CD4-positive, alpha-beta T cell treated with Interferon gamma for 1 hour (primary cell): Measurements from ENCODE around the gene ELMO1.
"Not testable (repeated sequence)": the region's sequence is repeated elsewhere in the genome, so short reads cannot be mapped to it uniquely, and the experiment has no call there.

Source experiments
- DNase-seq: peaks from one replicate; pipeline ENCODE4 v3.0.0-alpha.2; 2020

ELMO1 gene

DNA sequence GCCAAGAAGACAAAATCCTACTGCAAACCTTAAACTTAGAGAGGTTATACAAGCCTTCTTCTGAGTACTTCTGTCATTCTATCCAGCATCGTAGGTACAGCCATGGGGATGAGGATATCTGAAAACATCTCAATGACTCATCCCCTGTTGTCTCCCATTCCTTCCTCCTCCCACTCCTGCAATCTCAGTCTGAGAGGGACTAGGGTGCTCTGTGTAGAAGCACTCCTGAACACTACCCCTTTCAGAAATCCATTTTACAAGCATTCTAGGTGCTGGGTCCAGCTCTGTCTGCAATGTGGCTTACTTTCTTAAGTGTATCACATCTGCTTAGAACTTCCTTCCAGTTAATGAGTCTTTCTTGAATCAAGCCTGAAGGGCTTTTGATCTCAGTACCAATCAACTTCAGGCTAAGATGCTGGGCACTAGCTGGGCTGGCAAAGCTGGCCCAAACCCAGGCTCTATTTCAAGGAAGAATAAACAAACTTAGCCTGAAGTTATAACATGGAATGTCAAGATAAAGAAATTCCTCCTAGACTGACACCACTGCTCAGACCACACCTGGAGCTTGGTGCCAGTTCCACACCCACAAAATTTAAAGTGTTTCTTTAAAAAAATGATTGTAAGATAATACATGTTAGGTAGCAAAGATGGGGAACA lies 454.1 kb downstream of the ELMO1 start:
- no peak for DNase-seq

DNA sequence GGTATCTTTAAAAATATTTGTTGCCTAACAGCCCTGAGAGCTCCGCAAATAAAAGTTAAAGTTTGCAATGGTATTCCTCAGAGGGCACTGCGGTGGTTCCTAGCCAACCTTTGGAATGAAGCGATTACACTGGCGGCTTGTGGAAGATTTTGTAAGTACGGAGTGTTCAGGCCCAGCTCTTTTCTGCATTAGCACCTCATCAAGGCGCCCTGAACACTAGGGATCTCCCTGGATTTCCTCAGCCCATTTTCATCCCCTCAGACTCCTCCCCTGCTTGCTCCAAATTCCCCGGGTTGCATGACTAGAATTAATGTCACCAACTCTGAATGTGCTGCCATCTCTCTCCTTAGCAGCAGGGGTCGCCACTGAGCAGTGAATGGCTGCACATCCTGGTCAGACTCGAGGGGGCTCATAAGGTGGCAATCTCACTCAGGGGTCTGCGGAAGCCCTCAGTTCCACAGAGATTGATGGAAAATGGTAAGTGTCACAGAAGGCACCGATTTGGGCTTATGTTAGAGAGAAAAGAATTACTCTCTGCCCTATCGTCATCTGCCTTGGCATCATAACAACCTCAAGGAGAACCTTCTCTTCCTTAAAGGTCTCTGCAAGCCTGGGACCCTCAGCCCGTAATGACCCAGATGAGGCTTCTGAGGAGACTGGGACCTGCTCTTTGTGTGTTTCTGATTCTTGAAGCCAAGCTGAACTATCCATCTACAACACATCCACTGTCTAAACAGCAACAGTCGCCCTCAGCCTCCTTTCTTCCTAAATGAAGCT lies 461.5 kb downstream of the ELMO1 start:
- DNase-seq, result peak; percentile 53

DNA sequence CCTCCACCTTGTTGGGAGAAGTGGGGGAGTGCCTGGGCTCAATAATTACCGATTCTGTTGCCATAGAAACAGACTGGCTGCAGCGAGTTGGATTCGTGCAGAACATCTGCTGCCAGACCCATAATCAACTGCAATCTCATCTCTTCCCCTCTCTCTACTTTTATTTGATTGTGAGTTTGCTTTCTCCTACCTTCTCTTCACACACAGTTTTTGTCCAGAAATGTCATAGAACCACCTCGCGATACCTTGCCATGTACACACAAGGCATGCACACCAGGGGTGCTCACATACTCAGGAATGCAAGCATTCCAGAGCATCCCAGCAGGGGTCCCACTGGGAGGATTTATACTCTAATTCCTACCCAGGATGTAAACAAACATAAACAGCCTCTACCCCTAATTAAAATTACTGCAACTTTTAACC lies 462.1 kb downstream of the ELMO1 start:
- DNase-seq, result no peak

DNA sequence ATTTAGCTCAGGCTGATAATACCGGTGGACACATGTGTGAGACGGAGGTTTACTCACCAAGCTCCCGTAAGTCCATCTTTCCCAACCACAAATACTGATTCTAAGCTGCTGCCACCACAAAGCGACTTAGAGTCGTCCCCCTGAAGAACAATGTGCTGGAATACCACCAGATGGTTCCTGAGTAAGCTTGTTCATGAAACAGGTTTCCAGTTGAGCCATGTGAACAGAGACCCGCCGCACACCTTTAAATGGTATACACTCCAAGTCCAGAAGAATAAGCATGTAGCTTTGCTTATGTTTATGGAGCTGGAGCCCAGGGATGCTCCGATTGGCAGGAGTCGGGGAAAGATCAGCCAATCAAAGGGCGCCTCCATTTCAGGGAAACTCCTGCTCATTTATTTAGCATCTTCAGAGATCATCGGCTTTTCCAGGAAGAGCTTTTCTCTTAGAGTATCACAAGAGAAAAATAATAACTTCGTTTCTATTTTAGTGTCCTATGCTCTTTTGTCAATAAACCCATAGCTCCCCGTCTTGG lies 462.7 kb downstream of the ELMO1 start:
- DNase-seq, result no peak

DNA sequence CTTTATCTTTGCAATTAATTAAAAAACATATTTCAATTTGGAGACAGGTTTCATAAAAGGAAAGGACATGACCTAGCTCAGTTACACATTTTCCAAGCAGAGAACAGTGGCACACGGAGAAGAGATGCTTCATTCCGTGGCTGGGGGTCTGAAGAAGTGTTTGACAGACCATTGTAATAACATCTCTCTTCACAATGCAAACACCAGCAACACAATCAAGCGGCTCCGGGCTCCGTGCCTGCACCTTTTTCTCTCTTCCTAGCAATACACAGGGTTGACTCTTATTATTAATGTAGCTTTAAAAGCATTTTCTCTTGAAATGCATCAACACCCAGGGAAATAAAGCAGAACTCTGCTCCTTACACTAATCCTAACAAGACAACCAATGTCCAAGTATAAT lies 463.3 kb downstream of the ELMO1 start:
- DNase-seq, result no peak

DNA sequence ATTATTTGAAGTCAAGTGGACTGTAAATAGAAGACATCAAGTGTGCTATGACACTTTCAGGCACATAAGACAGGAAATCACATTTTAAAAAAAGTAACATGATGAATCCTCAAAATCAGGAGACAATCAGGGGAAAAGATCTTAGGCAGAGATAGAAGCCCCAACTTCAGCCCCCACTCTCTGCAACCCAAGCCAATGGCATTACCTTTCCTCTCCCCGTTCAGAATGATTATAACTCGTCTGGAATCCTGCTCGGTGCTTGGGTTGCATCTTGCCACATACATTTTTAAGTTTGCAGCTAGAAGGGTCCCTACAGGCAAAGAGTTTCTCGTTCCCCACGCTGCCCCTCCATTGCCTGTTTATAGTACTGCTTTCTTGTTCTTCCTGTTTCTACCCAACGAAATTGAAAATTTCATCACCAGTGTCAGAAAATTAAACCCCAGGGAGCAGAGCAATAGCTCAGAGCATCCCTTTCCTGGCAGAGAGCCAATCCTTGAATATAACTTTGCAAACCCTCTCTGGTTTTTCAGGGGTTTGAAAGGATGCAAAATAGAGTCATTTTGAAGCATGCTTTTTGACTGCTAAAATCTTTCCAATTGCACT lies 463.9 kb downstream of the ELMO1 start:
- DNase-seq, result no peak

DNA sequence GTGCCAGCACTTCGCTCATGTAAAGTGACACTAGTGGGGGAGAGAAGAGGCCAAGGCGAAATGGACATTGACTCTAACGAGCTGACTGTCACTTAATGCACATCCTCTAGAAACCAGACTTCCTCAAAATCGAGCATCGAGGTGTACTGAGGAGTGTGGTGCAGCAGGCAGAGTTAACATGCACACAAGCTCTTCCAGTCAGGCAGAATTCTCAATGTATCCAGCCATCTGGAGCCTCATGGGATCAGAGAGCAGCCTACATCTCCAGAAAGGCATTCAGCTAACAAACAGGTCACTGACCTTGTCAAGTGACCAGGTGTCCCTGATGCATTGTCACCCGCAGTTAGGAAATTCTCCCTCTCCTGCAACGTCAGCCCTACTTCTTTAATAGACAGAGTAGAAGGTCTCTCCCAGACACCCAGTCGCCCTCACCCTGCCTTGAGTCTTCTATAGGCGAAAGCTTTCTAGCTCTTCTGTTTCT lies 464.6 kb downstream of the ELMO1 start:
- DNase-seq, result no peak

DNA sequence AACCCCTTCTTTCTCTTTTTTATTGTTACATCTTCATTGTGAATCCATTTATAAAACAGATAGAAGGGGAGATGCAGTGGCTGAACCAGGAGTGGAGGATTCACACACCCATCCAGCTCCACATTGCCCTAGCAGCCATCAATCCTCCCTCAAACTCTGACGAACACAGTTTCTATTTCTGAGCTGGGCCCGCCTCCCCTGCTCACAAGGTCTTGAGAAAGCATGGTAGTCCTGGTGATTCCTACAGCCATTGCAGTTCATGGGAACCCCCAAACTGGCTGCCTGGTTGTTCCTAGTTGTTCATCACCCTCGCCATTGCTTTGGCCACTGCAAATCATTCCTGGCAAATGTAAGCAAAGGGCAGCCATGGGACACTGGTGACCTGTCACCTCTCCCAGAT lies 465.9 kb downstream of the ELMO1 start:
- no peak for DNase-seq

DNA sequence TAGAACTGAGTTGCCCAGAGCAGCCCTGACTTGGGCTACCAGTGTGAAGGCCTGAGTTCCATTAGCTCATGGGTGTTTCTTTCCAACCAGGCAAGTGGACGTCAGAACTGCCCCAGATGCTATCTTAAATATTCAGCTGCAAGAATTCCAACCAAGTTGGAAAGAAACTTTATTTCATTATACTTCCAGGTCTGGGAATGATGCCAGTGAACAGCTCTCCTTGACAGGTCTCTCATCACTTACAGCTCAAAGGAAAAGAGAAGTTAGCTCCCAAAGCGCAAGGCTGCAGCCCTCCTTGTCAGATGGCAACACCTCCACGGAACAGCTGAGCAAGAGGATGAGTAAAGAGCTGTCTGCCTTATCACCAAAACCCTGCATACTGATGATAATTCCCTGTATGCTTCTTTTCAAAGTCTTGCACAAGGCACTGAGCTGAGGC lies 468.8 kb downstream of the ELMO1 start:
- DNase-seq, result no peak

DNA sequence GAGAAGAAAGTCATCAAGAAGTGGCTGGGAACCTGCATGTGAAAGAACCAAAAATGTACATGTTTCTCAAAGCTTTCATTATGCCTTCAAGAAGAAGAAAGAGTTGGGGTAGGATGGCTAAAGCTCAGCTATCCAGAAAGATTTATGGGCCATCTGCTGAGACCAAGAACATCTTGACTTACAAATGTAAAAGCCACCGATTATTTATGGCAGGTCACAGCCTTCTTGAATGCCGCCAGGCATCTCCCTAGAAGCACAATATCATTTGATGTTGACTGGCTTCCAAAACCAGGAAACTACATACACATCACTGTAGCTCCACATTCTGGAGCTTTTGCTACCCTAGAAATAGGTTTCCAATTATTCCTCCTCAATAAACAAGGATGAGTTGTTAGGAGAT lies 470.2 kb downstream of the ELMO1 start:
- no peak for DNase-seq

DNA sequence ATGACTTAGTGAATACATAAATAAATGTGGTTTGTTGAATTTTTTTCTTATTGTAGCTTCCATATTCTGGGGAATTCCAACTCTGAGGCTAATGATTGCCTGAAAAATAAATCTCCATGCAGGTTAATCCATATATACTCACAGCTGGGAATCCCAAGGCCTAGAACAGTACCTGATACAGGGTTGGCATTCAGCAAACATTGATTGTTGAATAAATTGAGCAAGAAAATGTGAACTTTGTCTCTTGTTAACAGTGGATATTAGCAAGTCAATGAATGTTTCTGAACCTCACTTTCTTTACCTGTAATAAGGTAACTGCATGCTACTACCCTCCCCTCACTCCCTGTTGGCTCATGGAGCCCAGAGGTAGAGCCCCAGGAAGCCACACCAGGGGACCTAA lies 470.8 kb downstream of the ELMO1 start:
- DNase-seq, result no peak

DNA sequence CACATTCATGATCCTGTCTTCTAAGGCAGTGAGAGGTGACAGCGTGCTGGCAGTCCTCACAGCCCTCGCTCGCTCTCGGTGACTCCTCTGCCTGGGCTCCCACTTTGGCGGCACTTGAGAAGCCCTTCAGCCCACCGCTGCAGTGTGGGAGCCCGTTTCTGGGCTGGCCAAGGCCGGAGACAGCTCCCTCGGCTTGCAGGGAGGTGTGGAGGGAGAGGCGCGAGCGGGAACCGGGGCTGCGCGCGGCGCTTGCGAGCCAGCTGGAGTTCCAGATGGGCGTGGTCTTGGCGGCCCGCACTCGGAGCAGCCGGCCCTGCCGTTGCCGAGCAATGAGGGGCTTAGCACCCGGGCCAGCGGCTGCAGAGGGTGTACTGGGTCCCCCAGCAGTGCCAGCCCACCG lies 475.1 kb downstream of the ELMO1 start:
- not testable (repeated sequence) for DNase-seq

DNA sequence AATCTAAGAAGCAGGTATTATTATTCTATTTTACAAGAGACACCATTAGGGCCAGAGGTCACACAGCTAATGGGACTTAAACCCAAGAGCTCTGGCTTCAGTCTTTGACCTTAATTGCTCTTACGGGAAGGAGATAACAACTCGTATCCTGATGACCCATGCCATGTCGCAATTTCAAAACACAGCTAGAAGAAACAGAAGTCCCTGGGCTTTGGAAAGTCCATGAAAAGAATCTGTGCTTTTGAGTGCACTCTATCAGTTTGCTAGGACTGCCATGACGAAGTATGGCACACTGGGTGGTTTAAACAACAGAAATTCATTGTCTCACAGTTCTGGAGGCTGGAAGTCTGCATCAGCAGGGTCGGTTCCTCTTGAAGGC lies 476.5 kb downstream of the ELMO1 start:
- DNase-seq, result no peak

DNA sequence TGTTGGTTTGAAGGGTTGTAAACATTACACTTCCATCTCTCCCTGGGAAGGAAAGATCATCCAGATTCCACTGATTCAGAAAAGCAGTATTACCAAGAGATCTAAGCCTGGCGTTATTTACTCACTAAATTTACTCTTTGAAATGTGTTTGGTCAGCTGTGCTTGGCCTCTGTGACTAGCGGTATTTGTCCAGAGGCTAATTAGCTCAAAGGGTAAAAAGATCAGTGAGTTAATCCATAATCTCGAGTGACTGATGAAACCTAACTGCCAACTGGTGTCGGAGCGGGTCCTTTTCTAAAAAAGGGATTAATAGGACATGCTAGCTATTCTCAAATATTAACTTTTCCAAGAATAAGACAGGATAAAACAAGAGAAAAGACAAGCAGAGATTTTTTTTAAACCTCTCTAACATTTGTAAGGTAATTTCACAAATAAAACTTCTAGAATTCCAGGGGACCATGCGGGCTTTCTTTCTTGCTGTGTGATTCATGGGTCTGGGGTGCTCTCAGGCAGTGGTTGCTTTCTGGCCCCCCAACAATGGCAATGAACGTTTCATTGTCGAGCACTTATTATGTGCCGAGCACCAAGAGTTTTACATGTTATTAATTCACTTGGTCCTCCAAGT lies 477.0 kb downstream of the ELMO1 start:
- no peak for DNase-seq

DNA sequence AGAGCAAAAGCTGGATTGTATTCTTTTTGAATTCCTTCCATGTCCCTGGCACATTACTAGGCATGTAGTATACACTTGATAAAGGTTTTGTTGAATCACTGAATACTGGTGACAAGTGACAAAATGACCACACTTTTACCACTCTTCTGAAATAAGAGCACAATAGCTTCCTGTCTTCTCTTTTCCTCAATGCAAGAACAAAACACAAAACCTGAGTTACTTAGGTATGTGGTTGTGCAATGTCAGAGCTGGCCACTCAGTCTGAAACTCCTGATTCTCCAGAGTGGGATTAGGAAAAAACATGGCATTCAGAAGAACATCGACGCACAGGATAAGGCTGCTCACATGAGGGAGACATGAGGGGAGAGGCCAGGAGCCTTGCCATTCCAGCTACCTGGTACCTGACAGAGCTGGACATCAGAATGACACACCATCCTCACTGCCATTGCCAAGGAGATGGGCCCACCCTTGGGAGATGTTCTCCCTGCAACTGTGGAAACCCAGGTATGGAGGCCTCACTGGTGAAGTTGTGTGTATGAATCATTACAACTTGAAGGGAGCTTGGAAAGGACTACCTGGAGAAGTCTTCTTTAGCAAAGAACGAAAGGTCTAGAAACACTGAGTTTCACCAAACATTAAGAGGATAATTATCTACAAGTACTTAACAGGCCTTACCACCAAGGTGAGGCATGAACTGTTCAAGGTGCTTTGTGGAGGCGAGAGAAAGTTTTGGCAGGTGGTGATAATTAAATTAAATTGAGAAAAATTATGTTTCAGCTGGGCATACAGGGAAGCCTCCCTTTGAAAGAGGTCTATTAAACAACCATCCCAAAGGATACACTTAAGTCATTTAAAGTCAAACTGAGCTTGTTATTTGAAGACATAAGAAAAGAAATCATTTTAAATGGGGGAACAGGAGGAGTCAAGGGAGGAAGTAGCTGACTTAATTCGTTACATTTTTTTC lies 477.8 kb downstream of the ELMO1 start:
- no peak for DNase-seq

DNA sequence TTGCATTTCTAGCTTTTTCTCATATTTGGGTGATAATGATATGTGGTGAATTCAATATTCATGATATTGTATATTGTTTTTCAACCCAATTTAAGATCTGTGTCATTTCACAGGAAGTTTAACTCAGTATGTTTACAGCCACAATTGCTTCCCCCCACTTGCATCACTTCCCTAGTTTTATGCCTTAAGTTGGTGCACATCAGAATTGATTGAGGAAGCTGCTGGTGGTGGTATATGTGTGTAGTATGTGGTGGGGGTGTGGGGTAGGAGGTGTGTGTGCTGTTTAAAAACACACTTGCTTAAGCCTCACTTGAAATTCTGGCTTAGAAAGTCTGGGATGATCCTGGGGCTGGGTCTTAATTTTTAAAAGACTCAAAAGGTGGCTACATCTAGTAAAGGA lies 479.3 kb downstream of the ELMO1 start:
- DNase-seq, result peak; percentile 25

DNA sequence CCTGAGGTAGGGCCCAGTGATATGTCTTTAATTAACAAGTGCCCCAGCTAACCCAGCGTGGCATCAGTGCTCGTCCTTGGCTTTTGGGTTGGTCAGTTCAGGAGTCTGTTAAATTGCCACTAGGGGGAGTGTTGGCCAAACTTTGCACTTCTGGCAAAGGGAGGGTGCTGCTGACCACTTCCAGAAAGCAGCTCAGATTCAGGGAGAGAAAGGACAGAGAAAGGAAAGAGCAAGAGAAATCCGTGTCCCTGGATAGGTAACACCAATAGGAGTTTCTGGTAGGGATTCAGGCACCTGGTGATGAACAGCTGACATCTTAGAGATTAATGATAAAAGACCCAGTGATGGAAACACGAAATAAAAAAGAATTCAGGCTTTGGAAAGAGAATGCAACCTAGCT lies 481.3 kb downstream of the ELMO1 start:
- peak; percentile 23 for DNase-seq

DNA sequence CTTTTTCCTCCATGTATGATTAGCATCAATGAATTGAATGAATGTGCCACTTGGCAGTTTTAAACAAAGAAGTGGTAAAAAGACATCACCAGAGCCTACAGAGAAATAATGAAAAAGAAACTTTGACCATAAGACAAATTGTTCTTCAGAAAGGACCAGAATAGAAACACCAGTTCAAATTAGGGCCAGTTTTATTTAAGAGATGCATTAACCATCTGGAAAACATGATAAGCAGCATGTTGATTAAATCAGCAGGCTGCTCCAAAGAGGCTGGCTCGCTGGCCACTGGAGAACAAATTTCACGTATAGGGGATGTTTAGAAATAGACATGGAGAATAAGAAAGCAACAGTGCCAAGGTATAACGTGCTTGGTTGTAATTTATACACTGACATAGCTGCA lies 482.0 kb downstream of the ELMO1 start:
- DNase-seq, result no peak

DNA sequence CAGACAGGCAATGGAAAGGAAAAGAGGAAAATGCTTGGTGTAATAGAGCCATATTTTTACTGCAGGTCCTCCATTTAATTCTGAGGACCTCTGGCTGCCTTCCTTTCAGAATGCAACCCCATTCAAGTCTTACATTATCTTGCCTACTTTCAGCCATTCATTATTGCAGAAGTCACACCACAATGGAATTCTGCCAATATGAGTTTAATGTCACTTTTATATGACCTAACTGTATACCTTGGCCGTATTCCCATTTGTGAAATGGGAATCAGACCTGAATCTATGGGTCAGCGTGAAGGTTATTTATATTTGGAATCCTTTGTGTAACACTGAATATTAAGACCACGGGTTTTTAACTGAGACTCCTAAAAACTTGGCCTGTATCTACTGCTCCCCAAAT lies 482.6 kb downstream of the ELMO1 start:
- no peak for DNase-seq

DNA sequence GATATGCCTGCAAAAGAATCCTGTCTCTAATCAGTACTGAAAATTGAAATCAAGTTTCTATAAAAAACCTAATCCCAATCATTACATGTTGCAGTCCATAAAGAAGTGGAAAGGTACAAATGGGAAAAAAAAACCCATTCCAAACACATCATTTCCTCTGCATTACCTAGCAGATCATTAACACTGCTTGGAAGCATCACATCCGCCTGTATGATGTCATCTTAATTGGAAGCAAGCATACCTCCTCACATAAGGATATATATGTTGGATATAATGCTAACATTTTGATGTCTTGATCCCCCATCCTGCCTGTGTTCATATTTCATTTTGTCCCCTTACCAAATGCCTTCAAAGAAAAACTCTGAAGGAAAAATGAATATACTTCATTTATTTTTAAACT lies 483.0 kb downstream of the ELMO1 start:
- no peak for DNase-seq

DNA sequence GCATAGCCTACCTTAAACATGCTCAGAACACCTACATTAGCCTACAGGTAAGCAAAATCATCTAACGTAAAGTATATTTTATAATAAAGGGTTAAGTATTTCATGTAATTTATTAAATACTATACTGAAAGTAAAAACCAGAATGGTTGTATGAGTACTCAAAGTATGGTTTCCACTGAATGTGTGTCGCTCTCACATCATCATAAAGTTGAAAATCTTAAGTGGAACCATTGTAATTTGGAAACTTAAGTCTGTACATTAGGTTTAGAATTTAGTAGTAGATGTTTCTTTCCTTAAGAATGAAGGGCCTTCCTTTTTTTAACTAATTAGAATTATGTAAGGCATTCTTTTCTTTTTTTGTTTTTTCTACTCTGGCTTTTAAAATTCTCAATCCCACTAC lies 484.4 kb downstream of the ELMO1 start:
- no peak for DNase-seq

DNA sequence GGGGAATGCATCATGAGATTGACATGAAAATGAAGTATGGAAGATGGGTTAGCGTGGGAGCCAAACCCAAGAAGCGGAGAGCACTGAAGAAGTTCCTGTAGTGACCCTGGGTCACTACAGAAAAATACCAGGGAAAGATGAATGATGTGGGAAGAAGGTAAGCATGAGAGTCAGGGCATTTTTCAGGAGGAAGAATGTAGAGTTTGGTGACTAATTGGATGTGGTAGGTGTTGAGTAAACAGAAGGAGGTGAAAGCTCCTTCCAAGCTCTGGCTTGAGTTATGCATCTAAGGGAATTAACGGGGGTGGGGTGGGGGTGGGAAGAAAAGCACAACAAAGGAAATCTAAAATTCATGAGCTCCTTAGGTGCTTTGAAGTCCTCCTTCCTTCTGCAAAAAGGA lies 486.3 kb downstream of the ELMO1 start:
- DNase-seq, result no peak
